SK-N-SH treated with all-trans-retinoic acid at 6 μM for 48 hours (cell line): ENCODE data around the gene TDRKH.

Experiments
- ARNTL ChIP-seq: fragments of 450-650 bp; formaldehyde crosslinking; IDR thresholded peaks from 2 replicates; pipeline ENCODE4 v1.5.0; 2020; ENCODE audit warnings: low read depth, mild to moderate bottlenecking, moderate library complexity, borderline replicate concordance
- CREB5 ChIP-seq: fragments of 250-450 bp; sonication (Bioruptor Pico); IDR thresholded peaks from 2 replicates; pipeline ENCODE4 v1.5.1; 2020; ENCODE audit warnings: low read depth, mild to moderate bottlenecking, moderate library complexity
- CSDC2 ChIP-seq: fragments of 250-450 bp; sonication (Bioruptor Pico); IDR thresholded peaks from 2 replicates; pipeline ENCODE4 v1.5.0; 2020; ENCODE audit warnings: mild to moderate bottlenecking, moderate library complexity
- ISL1 ChIP-seq: fragments of 250-450 bp; sonication (Bioruptor Pico); IDR thresholded peaks from 2 replicates; pipeline ENCODE4 v2.1.2; 2022; ENCODE audit warnings: mild to moderate bottlenecking, moderate library complexity
- POU6F1 ChIP-seq: fragments of 250-450 bp; sonication (Bioruptor Pico); IDR thresholded peaks from 2 replicates; pipeline ENCODE4 v1.8.0; 2021; ENCODE audit warnings: low read depth, mild to moderate bottlenecking, moderate library complexity, borderline replicate concordance
- ZFP3 ChIP-seq: fragments of 250-450 bp; sonication (Bioruptor Pico); IDR thresholded peaks from 2 replicates; pipeline ENCODE4 v1.5.0; 2020; ENCODE audit warnings: mild to moderate bottlenecking, moderate library complexity
- ZNF565 ChIP-seq: fragments of 450-650 bp; formaldehyde crosslinking; conservative IDR thresholded peaks from 2 replicates; pipeline ENCODE4 v1.5.0; 2020; ENCODE audit warnings: low read depth, mild to moderate bottlenecking, moderate library complexity

GRCh38 chr1:151801846-151802245 lies 11.5 kb upstream of the TDRKH start:
- no peak for TF ChIP-seq ZNF565
- TF ChIP-seq POU6F1 (CRISPR knock-in tag) = no peak
- no peak for TF ChIP-seq CREB5 (CRISPR knock-in tag)
- TF ChIP-seq ARNTL (CRISPR knock-in tag) = no peak
- no peak for TF ChIP-seq ZFP3 (CRISPR knock-in tag)
- no peak for TF ChIP-seq ISL1
- TF ChIP-seq CSDC2 = no peak
